ENCODE data around the gene ATP1A1.

ATP1A1 gene

GRCh38 chr1:116392717-116393404 lies 19.8 kb downstream of the ATP1A1 start:
- no peak for DNase-seq

DNA sequence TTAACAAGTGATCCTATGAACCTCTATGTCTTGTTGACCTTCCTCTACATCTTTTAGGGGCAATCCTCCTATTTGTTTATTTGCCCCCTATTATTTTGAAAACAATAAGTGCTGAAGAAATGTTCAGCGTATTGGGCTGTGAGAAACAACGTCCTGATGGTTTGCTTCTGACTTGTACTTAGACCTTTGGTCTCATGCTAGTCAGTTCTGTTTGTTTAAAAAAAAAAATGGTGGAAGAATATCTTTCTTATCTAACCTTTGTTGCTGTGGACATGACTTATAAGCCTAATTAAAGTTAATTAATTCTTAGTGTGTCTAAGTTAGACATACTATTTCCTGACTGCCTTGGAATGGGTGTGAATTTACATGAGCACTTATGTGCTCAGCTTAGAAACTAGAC lies 20.7 kb downstream of the ATP1A1 start:
- DNase-seq = no peak

GRCh38 chr1:116394270-116394669 lies 21.2 kb downstream of the ATP1A1 start:
- no peak for DNase-seq

GRCh38 chr1:116396769-116397168 lies 23.7 kb downstream of the ATP1A1 start:
- DNase-seq = no peak

DNA sequence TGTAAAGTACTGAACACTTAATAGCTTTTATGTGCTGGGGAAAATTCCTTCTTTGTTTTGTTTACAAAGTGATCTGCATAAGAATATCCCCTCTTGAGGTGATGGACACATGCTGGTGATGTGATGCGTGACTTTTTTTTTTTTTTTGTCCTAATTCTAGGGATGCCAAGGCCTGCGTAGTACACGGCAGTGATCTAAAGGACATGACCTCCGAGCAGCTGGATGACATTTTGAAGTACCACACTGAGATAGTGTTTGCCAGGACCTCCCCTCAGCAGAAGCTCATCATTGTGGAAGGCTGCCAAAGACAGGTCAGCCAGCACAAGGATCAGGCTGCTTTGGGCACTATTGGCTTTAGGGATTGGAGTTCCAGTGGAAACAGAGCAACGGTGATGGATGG lies 24.7 kb downstream of the ATP1A1 start:
- no peak for DNase-seq

GRCh38 chr1:116400780-116401179 lies 27.7 kb downstream of the ATP1A1 start:
- no peak for DNase-seq

DNA sequence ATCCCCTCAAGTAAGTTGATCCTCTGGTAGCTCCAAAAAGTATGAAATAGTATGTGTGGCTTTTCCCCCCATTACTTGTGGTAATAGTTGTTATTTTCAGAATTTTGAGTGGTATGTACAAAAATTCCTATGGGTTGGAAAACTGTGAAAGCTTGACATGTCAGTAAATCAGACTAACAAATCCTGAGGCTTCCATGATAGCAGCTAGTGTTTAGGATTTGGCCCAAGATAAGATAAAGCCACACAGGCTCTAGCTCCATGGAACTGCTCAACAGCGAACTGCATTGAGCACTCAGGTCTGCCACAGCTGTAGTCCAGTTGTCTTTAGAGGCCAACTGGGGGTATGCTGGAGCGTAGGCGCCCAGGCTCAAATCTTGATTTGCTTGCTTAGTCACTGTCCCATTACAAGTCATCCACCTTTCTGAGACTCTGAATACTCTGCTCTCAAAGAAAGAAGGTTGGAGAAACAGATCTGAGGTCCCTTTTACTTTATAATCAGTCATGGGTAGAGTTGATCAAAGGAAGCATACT lies 28.7 kb downstream of the ATP1A1 start:
- DNase-seq = no peak

- DNase-seq = no peak
These were observed 29.3 kb downstream of the ATP1A1 start for GRCh38 chr1:116402333-116402732.

DNA sequence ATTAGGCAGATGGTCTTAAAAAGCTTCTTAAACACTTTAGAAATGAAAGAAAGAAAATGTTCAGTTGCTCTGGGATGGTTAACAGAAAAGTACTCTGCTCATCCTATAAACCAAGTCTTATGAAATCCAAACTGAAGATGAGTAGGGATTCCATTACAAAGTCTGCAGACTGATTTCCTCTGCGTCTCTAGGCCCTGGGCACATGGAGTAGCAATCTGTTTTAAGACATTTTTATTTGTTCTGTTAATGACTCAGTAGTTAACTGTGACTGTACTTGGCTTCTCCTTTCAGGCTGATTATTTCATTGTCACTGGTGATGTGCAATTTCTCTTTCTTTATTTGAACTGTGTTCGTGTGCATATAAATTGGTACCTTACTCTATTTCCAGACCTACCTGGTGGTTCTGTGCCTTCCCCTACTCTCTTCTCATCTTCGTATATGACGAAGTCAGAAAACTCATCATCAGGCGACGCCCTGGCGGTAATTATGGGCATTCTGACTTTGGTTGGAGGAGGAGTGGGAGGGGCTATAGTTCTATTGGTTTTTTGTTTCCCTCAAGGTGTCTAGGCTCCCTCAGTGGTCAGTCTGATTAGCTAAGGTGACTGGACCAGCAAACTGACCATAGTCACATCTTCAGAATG lies 30.6 kb downstream of the ATP1A1 start:
- DNase-seq = no peak

GRCh38 chr1:116404699-116405098 lies 31.7 kb downstream of the ATP1A1 start:
- DNase-seq = no peak

DNA sequence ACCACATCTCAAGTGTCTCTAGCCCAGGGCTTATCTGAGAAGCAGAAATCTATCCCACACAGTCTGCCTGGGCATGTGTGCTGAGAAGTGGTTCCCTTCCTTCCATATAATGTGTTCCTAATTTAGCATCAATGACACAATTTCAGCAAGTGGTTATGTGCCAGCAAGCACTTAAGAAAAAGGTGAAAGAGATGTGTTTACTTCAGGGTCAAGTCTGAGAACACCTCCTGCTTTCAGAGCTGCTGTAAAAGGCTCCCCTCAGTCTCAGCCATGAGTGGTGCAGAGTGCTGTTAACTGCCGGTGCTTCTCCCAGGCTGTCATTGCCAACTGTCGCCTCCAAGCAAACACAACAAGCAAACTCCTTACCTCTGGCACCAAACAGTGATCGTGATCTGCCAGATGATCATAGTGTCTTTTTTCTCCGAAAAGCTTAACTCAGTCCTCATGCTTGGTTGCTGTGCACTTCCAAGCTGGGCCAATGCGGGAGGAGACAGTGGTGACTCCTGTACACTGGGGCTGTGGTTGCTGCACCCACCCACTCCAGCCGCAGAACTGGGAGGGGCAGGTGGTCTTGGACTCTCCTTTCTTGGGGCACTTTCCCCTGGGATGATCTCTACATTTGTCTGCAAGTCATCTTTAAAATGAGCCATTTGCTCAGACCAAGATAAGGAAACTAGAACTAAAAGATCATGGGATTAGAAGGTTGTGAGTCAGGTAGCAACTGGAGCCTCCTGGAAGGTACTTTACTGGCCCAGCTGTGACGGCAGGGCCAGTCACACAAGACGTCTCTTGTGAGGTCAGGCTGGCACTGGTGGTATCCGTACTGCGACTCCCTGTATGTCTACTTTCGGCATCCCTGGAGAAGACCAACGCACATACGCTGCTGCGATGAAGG lies 32.4 kb downstream of the ATP1A1 start:
- DNase-seq = no peak

DNA sequence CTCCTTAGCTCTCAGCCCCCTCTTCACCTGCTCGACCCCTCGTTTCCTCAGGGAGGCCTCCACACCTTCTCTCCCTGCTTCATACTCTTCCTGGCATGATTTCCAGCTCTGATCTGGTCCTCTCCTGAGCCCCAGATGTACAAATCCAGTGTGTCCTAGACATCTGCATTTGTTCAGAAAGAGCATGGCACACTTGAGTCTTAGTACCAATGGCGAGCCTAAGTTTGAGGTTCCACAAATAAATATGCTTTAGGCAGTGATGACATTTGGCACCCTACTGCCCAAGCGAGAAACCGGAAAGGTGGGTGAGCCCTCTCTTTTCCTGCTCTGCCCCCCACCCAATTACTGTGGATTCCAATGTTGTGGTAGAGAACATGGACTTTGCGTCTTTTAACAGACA lies 34.0 kb downstream of the ATP1A1 start:
- DNase-seq = no peak

DNA sequence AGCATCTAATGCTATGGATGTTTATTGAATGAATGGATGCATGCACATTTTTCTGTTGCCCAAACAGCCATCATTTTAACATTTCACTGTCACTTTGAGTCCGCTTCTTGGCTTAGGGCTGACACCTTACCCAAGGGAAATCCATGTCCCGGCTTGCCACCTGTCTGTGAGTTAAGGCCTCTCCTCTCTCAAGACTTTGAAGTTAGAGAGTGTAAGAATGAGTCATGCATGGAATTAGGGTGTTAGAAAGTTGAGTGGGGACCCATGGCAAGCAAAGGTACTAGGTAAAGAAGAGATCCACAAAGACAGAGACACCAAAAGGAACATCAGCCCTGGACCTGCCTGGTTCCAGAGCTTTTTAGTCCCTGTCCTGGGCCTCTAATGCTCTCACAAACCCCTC lies 35.1 kb downstream of the ATP1A1 start:
- DNase-seq = no peak

DNA sequence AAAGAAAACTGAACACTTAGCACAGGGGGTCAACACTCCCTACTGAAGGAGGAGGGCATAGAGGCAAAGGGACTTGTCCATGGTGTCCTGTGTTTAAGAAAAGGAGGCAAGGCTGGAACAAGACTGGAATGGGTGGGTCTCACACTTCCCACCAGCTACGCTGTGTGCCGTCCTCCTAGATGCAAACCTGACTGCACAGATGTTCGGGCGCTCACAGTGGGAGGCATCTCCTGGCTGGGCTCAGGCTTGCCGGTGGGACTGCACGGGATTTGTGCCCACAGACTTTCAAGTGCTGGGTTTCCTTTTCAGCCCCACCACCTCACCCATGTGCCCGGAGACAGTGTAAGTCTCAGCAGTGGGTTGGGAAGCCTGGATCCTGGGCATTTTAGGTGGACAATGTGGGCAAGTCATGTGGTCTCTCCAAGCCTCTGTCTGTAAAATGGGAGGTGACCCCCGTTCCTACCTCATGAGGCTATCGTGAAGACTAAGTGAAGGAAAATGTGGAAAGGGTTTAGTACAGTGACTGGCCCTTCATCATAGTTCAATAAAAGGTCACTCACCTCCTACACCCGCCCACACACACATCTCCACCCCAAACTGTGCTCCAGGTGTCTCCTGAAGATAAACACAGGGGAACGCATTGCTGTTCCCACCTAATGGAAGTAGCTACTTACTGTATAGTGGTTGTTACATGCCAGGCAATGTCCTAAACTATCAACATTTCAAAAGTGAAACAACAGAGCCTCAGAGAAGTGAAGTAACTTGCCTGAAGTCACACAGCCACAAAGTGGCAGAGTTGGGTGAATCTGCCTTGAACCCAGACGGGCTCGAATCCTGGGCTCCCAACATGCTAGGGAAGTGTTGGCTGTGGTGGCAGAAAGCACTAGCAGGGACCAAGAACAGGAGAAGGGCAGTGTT lies 36.0 kb downstream of the ATP1A1 start:
- DNase-seq = no peak

GRCh38 chr1:116409751-116410191 lies 36.7 kb downstream of the ATP1A1 start:
- no peak for DNase-seq

- no peak for DNase-seq
These were observed 38.9 kb downstream of the ATP1A1 start for GRCh38 chr1:116411784-116412479.

DNA sequence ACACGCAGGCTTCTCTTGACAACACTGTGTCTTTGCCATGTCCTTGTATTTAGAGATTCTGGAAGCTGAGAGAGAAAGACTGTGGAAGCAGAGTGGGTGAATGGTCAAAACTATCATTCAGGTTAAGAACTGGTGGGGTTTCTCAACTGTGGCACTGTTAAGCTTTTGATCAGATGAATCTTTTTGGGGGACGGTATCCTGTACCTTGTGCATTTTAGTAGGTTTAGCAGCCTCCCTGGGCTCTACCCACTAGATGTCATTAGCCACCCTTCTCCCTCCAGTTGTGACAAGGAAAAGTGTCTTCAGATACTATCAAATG lies 39.4 kb downstream of the ATP1A1 start:
- no peak for DNase-seq

- no peak for DNase-seq
These were observed 39.9 kb downstream of the ATP1A1 start for GRCh38 chr1:116412898-116413297.

- no peak for DNase-seq
These were observed 40.4 kb downstream of the ATP1A1 start for GRCh38 chr1:116413414-116413813.

DNA sequence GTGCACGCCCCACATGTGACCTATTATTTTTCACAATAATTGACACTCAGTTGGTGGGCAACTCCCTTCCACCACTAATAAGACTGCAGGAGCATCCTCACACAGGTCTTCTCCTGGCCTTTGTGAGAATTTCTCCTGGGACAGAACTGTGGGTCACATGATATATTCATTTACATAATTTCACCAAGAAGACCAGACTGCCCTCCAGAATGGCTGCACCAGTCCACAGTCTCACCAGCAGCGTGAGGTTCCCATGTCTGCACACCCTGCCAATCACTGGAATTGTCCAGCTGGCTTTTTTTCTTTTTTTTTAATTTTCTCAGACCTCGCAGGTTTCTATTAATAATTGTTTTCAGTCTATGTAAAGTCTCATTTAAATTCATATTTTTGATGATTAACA lies 41.3 kb downstream of the ATP1A1 start:
- DNase-seq = no peak

DNA sequence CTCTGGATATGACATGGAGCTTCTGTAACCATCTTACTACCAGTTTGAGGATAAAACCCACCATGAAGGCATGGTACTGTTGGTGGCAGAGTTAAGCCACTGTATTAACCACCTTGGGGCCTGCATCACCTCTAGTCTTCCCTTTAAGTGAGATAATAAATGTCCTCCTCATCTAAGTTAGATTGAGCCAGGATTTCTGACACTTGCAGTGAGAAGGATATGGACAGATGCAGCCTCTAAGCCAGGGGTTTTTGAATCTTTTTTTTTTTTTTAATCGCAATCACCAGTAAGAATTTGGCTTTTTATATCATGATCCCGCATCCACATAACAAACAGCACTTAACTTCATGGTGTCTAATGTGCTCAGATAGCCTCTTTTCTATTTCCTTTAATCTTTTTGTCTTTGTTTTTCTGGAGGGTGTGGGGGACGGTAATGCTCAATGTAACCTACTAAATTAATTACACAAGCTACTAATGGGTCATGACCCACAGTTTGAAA lies 42.2 kb downstream of the ATP1A1 start:
- DNase-seq = no peak

Data from activated CD4-positive, alpha-beta T cell treated with anti-CD3 and anti-CD28 coated beads, Interleukin-2, amount 50 U/mL, for 16 hours (primary cell).